GM23248 (cell line): ENCODE measurements around the gene GTF2H4.

ENCODE experiments used
- EZH2 ChIP-seq: fragments of 200-600 bp; sonication (generic); IDR thresholded peaks from 2 replicates; pipeline ENCODE4 v1.6.1; 2018; ENCODE audit warnings: antibody characterized with exemption, mild to moderate bottlenecking; ENCODE audit not compliant: insufficient read depth, poor library complexity, severe bottlenecking
- EZH2phosphoT487 ChIP-seq: fragments of 200-600 bp; sonication (generic); IDR thresholded peaks from 2 replicates; pipeline ENCODE4 v1.6.1; 2018; ENCODE audit warnings: antibody characterized with exemption, moderate library complexity, mild to moderate bottlenecking, low read depth; ENCODE audit not compliant: insufficient read depth

- TF ChIP-seq EZH2 (no peak), EZH2phosphoT487 (no peak)
Measured at GRCh38 chr6:30912746-30913520, 4.9 kb downstream of the GTF2H4 start.
